Measurements from ENCODE around the gene STOML1. TPM values are rescaled to one million over a fixed set of nuclear protein-coding genes. Genes with fewer than 3 reads are reported as not detected.

STOML1 gene
- total and polyA plus RNA-seq, 2 experiments from 2014 or later, result 8.2 to 15.6 TPM

- Histone ChIP-seq H3K9me3 (ENCODE audit: low read depth) (no peaks in the 10 kb centered on the region), H3K4me3 (no peak overlapping the region), H3K27me3 (no peaks in the 10 kb centered on the region), H3K27ac (no peak overlapping the region), H3K36me3 (no peaks in the 10 kb centered on the region), H3K4me1 (ENCODE audit: low read depth) (peaks cover 9% of the 10 kb centered on the region)
- peak in 1 of 2 donors; percentile 41 for DNase-seq (ENCODE audit: low read depth in 1 of 2, low spot score in 1 of 2)
- no peak for TF ChIP-seq CTCF (IDR thresholded peaks at IDR 0.05; ENCODE audit: low read depth, low read length)
Measured at GRCh38 chr15:73984208-73984979, 7.7 kb downstream of the STOML1 start.

- Histone ChIP-seq H3K4me3 (no peak overlapping the region), H3K27me3 (no peaks in the 10 kb centered on the region), H3K4me1 (ENCODE audit: low read depth) (peaks cover 9% of the 10 kb centered on the region), H3K36me3 (no peaks in the 10 kb centered on the region), H3K27ac (no peak overlapping the region), H3K9me3 (ENCODE audit: low read depth) (no peaks in the 10 kb centered on the region)
- DNase-seq (ENCODE audit: low read depth in 1 of 2, low spot score in 1 of 2), result no peak
- TF ChIP-seq CTCF (IDR thresholded peaks at IDR 0.05; ENCODE audit: low read depth, low read length), result no peak
Measured at GRCh38 chr15:73983773-73984172, 8.3 kb downstream of the STOML1 start.

- Histone ChIP-seq H3K4me3 (no peak overlapping the region), H3K36me3 (no peaks in the 10 kb centered on the region), H3K27ac (no peak overlapping the region), H3K4me1 (ENCODE audit: low read depth) (peaks cover 9% of the 10 kb centered on the region), H3K27me3 (no peaks in the 10 kb centered on the region), H3K9me3 (ENCODE audit: low read depth) (no peaks in the 10 kb centered on the region)
- DNase-seq (ENCODE audit: low read depth in 1 of 2, low spot score in 1 of 2), result peak in 1 of 2 donors; percentile 86
- TF ChIP-seq CTCF (IDR thresholded peaks at IDR 0.05; ENCODE audit: low read depth, low read length), result no peak
Measured at GRCh38 chr15:73983211-73983727, 8.8 kb downstream of the STOML1 start.

GRCh38 chr15:73982222-73982962 lies 9.7 kb downstream of the STOML1 start:
- Histone ChIP-seq H3K36me3 (no peaks in the 10 kb centered on the region), H3K9me3 (ENCODE audit: low read depth) (no peaks in the 10 kb centered on the region), H3K27me3 (peaks cover 3% of the 10 kb centered on the region), H3K4me1 (ENCODE audit: low read depth) (peaks cover 9% of the 10 kb centered on the region), H3K27ac (peak overlapping the region; percentile 46), H3K4me3 (no peak overlapping the region)
- no peak for TF ChIP-seq CTCF (IDR thresholded peaks at IDR 0.05; ENCODE audit: low read depth, low read length)
- peak in 1 of 2 donors; percentile 92 for DNase-seq (ENCODE audit: low read depth in 1 of 2, low spot score in 1 of 2)

- TF ChIP-seq CTCF (IDR thresholded peaks at IDR 0.05; ENCODE audit: low read depth, low read length), result no peak
- H3K27ac ChIP-seq, result no peak overlapping the region
- H3K4me1 ChIP-seq (ENCODE audit: low read depth), result peaks cover 9% of the 10 kb centered on the region
- H3K9me3 ChIP-seq (ENCODE audit: low read depth), result no peaks in the 10 kb centered on the region
- peaks cover 3% of the 10 kb centered on the region for H3K27me3 ChIP-seq
- H3K36me3 ChIP-seq, result no peaks in the 10 kb centered on the region
- H3K4me3 ChIP-seq, result no peak overlapping the region
- peak in 1 of 2 donors; percentile 12 for DNase-seq (ENCODE audit: low read depth in 1 of 2, low spot score in 1 of 2)
Measured at GRCh38 chr15:73981761-73982221, 10.3 kb downstream of the STOML1 start.

Measured in cardiac muscle cell (in vitro differentiated cells and primary cell).